ENCODE measurements around the gene ITGAX.

Gene ITGAX

DNA sequence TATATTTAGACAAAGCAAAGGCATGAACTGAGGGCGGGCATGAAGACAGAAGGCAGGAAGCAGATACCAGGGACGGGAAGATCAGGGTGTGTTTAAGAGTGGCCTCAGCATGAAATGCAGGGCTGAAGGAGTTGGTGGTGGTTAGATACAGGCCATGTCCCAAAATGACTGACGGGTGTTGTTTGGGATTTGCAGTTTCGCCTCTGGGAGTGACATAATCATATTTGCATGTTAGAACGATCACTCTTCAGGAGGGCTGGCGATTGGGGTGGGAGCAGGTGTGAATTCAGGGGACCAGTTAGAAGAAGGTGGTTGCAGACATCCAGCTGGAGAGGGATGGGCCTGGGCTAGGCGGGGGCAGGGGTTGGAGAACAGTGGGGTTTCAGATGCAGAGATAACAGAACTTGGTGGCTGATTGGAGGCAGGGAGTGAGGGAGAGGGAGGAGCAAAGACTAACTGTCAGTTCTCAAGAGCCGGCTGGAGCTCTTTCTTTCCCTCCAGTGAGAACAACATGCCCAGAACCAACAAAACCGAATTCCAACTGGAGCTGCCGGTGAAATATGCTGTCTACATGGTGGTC lies 27.2 kb upstream of the ITGAX start:
- TF ChIP-seq, protein P1, sequence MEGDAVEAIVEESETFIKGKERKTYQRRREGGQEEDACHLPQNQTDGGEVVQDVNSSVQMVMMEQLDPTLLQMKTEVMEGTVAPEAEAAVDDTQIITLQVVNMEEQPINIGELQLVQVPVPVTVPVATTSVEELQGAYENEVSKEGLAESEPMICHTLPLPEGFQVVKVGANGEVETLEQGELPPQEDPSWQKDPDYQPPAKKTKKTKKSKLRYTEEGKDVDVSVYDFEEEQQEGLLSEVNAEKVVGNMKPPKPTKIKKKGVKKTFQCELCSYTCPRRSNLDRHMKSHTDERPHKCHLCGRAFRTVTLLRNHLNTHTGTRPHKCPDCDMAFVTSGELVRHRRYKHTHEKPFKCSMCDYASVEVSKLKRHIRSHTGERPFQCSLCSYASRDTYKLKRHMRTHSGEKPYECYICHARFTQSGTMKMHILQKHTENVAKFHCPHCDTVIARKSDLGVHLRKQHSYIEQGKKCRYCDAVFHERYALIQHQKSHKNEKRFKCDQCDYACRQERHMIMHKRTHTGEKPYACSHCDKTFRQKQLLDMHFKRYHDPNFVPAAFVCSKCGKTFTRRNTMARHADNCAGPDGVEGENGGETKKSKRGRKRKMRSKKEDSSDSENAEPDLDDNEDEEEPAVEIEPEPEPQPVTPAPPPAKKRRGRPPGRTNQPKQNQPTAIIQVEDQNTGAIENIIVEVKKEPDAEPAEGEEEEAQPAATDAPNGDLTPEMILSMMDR (IDR thresholded peaks at IDR 0.05; ENCODE audit: low read depth, low read length), result no peak
- in situ Hi-C loops (cut with HindIII; ENCODE audit: low sequenced_read_pairs), result no loop called here
- no peak overlapping the region for H3K4me3 ChIP-seq (ENCODE audit: low read depth, low read length)
- DNase-seq (ENCODE audit: low read depth, low spot score), result no peak

DNA sequence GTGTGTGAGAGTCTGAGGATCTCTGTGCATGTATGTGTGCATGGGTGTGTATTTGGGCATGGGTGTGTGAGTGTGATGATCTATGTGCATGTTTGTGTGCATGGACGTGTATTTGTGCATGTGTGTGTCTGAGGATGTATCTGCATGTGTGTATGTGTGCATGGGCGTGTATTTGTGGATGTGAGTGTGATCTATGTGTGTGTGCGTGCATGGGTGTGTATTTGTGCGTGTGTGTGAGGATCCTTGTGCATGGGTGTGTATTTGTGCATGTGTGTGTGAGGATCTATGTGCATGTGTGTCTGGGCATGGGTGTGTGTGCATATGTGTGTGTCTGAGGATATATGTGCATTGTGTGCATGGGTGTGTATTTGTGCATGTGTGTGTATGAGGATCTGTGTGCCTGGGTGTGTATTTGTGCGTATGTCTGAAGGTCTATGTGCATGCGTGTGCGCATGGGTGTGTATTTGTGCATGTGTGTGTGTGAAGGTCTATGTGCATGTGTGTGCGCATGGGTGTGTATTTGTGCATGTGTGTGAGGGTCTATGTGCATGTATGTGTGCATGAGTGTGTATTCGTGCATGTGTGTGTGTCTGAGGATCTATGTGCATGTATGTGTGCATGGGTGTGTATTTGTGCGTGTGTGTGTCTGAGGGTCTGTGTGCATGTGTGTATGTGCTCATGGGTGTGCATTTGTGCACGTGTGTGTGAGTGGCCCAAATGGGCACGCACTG lies 26.5 kb upstream of the ITGAX start:
- TF ChIP-seq, protein P1 (IDR thresholded peaks at IDR 0.05; ENCODE audit: low read depth, low read length), result no peak
- in situ Hi-C loops (cut with HindIII; ENCODE audit: low sequenced_read_pairs), result no loop called here
- no peak for DNase-seq (ENCODE audit: low read depth, low spot score)
- H3K4me3 ChIP-seq (ENCODE audit: low read depth, low read length), result no peak overlapping the region

DNA sequence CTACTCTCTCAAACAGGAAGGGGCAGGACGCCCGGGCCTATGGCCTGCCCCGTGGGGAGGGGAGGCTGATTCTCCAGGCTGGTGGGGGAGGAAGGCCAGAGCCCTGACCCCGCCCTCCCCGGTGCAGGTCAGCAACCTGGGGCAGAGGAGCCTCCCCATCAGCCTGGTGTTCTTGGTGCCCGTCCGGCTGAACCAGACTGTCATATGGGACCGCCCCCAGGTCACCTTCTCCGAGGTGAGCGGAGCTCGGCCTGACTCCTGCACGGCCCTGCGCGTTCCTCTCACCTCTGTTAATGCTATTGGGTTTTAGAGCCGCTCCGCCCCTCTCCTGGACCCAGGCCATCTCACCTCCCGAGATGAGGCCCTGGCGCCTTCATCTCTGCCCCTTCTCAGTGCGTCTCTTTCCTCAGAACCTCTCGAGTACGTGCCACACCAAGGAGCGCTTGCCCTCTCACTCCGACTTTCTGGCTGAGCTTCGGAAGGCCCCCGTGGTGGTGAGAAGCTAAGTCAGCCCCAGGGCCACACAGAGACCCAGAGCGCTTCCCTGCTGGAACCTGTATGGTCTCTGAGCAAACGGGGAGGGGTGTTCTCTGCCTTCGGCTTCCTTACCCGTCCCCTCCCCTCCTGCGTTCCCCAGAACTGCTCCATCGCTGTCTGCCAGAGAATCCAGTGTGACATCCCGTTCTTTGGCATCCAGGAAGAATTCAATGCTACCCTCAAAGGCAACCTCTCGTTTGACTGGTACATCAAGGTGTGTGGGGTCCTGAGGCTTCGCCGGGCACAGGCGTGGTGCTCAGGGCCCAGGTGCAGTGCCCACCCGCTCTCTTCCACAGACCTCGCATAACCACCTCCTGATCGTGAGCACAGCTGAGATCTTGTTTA lies 25.1 kb upstream of the ITGAX start:
- in situ Hi-C loops (cut with HindIII; ENCODE audit: low sequenced_read_pairs), result no loop called here
- H3K4me3 ChIP-seq (ENCODE audit: low read depth, low read length), result no peak overlapping the region
- TF ChIP-seq, protein P1 (IDR thresholded peaks at IDR 0.05; ENCODE audit: low read depth, low read length), result no peak
- no peak for DNase-seq (ENCODE audit: low read depth, low spot score)

DNA sequence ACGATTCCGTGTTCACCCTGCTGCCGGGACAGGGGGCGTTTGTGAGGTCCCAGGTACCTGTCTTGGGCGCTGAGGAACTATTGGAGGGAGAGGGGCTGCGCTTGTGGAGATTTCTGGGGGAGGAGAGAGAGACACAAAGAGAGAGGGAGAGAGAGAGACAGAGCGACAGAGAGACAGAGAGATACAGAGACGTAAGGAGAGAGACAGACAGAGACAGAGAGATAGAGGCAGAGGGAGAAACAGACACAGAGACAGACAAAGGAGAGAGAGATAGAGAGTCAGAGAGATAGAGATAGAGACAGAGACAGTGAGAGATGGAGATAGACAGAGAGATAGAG lies 24.5 kb upstream of the ITGAX start:
- DNase-seq (ENCODE audit: low read depth, low spot score), result no peak
- no peak overlapping the region for H3K4me3 ChIP-seq (ENCODE audit: low read depth, low read length)
- TF ChIP-seq, protein P1 (IDR thresholded peaks at IDR 0.05; ENCODE audit: low read depth, low read length), result no peak
- in situ Hi-C loops (cut with HindIII; ENCODE audit: low sequenced_read_pairs), result no loop called here

DNA sequence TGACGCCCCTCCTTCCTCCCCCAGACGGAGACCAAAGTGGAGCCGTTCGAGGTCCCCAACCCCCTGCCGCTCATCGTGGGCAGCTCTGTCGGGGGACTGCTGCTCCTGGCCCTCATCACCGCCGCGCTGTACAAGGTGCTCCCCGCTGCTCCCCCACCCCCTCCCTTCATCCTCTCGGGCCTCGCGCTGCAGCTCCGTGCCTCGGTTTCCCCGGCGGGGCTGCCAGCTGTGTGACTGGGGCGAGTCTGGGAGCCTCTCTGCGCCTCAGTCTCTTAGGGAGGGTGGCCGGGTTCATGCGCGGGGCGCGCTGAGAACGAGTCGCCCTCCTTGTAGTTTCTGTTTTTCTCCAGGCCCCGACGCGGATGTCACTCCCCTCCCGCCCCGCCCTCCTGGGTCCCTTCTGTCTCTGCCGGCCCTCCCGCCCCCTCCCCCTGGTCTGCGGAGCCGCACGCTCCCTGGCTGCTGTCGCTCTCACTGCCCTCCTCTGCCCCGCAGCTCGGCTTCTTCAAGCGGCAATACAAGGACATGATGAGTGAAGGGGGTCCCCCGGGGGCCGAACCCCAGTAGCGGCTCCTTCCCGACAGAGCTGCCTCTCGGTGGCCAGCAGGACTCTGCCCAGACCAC lies 23.7 kb upstream of the ITGAX start:
- no peak overlapping the region for H3K4me3 ChIP-seq (ENCODE audit: low read depth, low read length)
- in situ Hi-C loops (cut with HindIII; ENCODE audit: low sequenced_read_pairs), result no loop called here
- no peak for DNase-seq (ENCODE audit: low read depth, low spot score)
- TF ChIP-seq, protein P1 (IDR thresholded peaks at IDR 0.05; ENCODE audit: low read depth, low read length), result no peak

DNA sequence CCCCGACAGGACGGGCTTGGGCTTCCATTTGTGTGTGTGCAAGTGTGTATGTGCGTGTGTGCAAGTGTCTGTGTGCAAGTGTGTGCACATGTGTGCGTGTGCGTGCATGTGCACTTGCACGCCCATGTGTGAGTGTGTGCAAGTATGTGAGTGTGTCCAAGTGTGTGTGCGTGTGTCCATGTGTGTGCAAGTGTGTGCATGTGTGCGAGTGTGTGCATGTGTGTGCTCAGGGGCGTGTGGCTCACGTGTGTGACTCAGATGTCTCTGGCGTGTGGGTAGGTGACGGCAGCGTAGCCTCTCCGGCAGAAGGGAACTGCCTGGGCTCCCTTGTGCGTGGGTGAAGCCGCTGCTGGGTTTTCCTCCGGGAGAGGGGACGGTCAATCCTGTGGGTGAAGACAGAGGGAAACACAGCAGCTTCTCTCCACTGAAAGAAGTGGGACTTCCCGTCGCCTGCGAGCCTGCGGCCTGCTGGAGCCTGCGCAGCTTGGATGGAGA lies 23.1 kb upstream of the ITGAX start:
- in situ Hi-C loops (cut with HindIII; ENCODE audit: low sequenced_read_pairs), result no loop called here
- TF ChIP-seq, protein P1 (IDR thresholded peaks at IDR 0.05; ENCODE audit: low read depth, low read length), result no peak
- no peak for DNase-seq (ENCODE audit: low read depth, low spot score)
- no peak overlapping the region for H3K4me3 ChIP-seq (ENCODE audit: low read depth, low read length)
